Gastroesophageal sphincter (tissue), 4 donors: ENCODE data around the gene FRRS1L. TPM values are rescaled to one million over a fixed set of nuclear protein-coding genes. Genes with fewer than 3 reads are reported as not detected.

Experiments
- ATAC-seq: fragments of 150-250 bp; one replicate; pipeline ENCODE4 v1.9.1; 2016; ENCODE audit warnings: mild to moderate bottlenecking, moderate library complexity
- H3K27ac ChIP-seq, 4 donors: fragments of 200-600 bp; sonication (generic) in 3 of 4; 1 replicate in 3 of 4; 2 replicates in 1 of 4; pipeline ENCODE4 v1.5.1; 2016 to 2019
- H3K27me3 ChIP-seq: fragments of 200-600 bp; sonication (generic); one replicate; pipeline ENCODE4 v1.5.1; 2019
- H3K36me3 ChIP-seq, 2 donors: fragments of 200-600 bp; sonication (generic); one replicate each; pipeline ENCODE4 v1.5.1; 2019; ENCODE audit warnings: control low read depth in 1 of 2
- H3K4me1 ChIP-seq, 3 donors: fragments of 200-600 bp; sonication (generic); 1 replicate in 2 of 3; 2 replicates in 1 of 3; pipeline ENCODE4 v1.5.1; 2016 to 2019; ENCODE audit warnings: control low read depth in 2 of 3
- H3K4me3 ChIP-seq, 2 donors: fragments of 200-600 bp; sonication (generic); one replicate each; pipeline ENCODE4 v1.5.1; 2019; ENCODE audit warnings: mild to moderate bottlenecking in 1 of 2, moderate library complexity in 1 of 2
- H3K9me3 ChIP-seq, 3 donors: fragments of 200-600 bp; sonication (generic); one replicate each; pipeline ENCODE4 v1.5.1; 2017 to 2019; ENCODE audit warnings: control low read depth in 2 of 3
- CTCF ChIP-seq, 4 experiments: fragments of 200-600 bp in 2 of 4; fragments of 450-650 bp in 2 of 4; sonication (generic) in 1 of 4; IDR thresholded peaks; one replicate each; pipeline ENCODE4 v1.5.1; 2017 to 2019; ENCODE audit warnings: antibody characterized with exemption in 4 of 4, mild to moderate bottlenecking in 2 of 4, moderate library complexity in 2 of 4
- EP300 ChIP-seq: sonication (generic); formaldehyde crosslinking; IDR thresholded peaks from one replicate; pipeline ENCODE4 v1.6.1; 2017; ENCODE audit warnings: antibody characterized with exemption, mild to moderate bottlenecking
- POLR2A ChIP-seq, 2 donors: fragments of 450-650 bp; IDR thresholded peaks; one replicate each; pipeline ENCODE4 v1.6.1; 2017; ENCODE audit warnings: antibody characterized with exemption in 2 of 2, mild to moderate bottlenecking in 2 of 2, moderate library complexity in 1 of 2
- POLR2AphosphoS5 ChIP-seq: sonication (generic); formaldehyde crosslinking; IDR thresholded peaks from one replicate; pipeline ENCODE4 v1.6.1; 2017; ENCODE audit warnings: antibody characterized with exemption
- WGBS, 2 donors: methylation state at CpG; one replicate each; pipeline ENCODE4 v1.1.5; 2018; ENCODE audit warnings: low coverage in 1 of 2; 5-methylcytosine and 5-hydroxymethylcytosine counted together
- total RNA-seq, 4 donors: library from RNA; depleted of rRNA; stranded (reverse); fragments of >200 nt; gene quantifications; one replicate each; pipeline ENCODE4 v1.1.0, GENCODE V29; 2016

The FRRS1L gene
- total RNA-seq, 4 donors from 2014 or later = 4.6 to 11.5 (median 10.1) TPM

- Histone ChIP-seq H3K36me3 (no peaks in the 10 kb centered on the region), H3K27ac (no peak overlapping the region), H3K9me3 (no peaks in the 10 kb centered on the region), H3K4me3 (no peak overlapping the region), H3K4me1 (no peaks in the 10 kb centered on the region), H3K27me3 (no peaks in the 10 kb centered on the region)
- 62 to 71% methylated on average over 7 of the region's 8 CpGs for WGBS, 2 donors
- no peak for ATAC-seq
- TF ChIP-seq POLR2A (IDR thresholded peaks at IDR 0.05) (no peak), CTCF (IDR thresholded peaks at IDR 0.05) (no peak)
These were observed 9.3 kb upstream of the FRRS1L start for GRCh38 chr9:109176386-109176785.

GRCh38 chr9:109172935-109173334, 5.9 kb upstream of the FRRS1L start:
- WGBS, 2 donors = 73 to 89% methylated on average over 1 of the region's 1 CpG
- ATAC-seq = no peak
- no peaks in the 10 kb centered on the region for H3K36me3 ChIP-seq
- H3K27ac ChIP-seq = no peak overlapping the region
- TF ChIP-seq POLR2A (IDR thresholded peaks at IDR 0.05) (no peak), POLR2AphosphoS5 (no peak), CTCF (IDR thresholded peaks at IDR 0.05) (no peak), EP300 (no peak)
- H3K27me3 ChIP-seq = peaks cover 3% of the 10 kb centered on the region
- H3K4me1 ChIP-seq = no peaks in the 10 kb centered on the region
- no peaks in the 10 kb centered on the region for H3K9me3 ChIP-seq
- H3K4me3 ChIP-seq = no peak overlapping the region

- no peak for TF ChIP-seq EP300
- no peak for TF ChIP-seq CTCF (IDR thresholded peaks at IDR 0.05)
- no peak for TF ChIP-seq POLR2A (IDR thresholded peaks at IDR 0.05)
- TF ChIP-seq POLR2AphosphoS5 = no peak
- Histone ChIP-seq H3K4me1 (peaks cover 0 to 7% (median 0%) of the 10 kb centered on the region in 3 donors), H3K9me3 (no peaks in the 10 kb centered on the region), H3K36me3 (no peaks in the 10 kb centered on the region), H3K27ac (no peak overlapping the region), H3K4me3 (no peak overlapping the region), H3K27me3 (peaks cover 13% of the 10 kb centered on the region)
- WGBS, 2 donors = 69% methylated on average over 3 of the region's 3 CpGs; no CpG with 5 or more reads in 1 of the 2 donors
- no peak for ATAC-seq
These were observed 4.9 kb upstream of the FRRS1L start for GRCh38 chr9:109171926-109172325.

- Histone ChIP-seq H3K4me1 (peaks cover 0 to 12% (median 0%) of the 10 kb centered on the region in 3 donors), H3K4me3 (no peak overlapping the region), H3K27ac (no peak overlapping the region), H3K36me3 (no peaks in the 10 kb centered on the region), H3K27me3 (peaks cover 24% of the 10 kb centered on the region), H3K9me3 (no peaks in the 10 kb centered on the region)
- ATAC-seq = no peak
- TF ChIP-seq POLR2AphosphoS5 = no peak
These were observed 1.1 kb upstream of the FRRS1L start for GRCh38 chr9:109168170-109168569.

- peaks cover 24% of the 10 kb centered on the region for H3K27me3 ChIP-seq
- H3K27ac ChIP-seq = no peak overlapping the region
- peak overlapping the region in 1 of 2 donors; percentile 59 for H3K4me3 ChIP-seq
- 80 to 84% methylated on average over 5 of the region's 5 CpGs for WGBS, 2 donors
- H3K36me3 ChIP-seq = no peaks in the 10 kb centered on the region
- no peak for ATAC-seq
- H3K9me3 ChIP-seq = no peaks in the 10 kb centered on the region
- H3K4me1 ChIP-seq = peaks cover 0 to 12% (median 0%) of the 10 kb centered on the region in 3 donors
- TF ChIP-seq EP300 (no peak), POLR2A (IDR thresholded peaks at IDR 0.05) (no peak), CTCF (IDR thresholded peaks at IDR 0.05) (no peak), POLR2AphosphoS5 (no peak)
These were observed 667 bp upstream of the FRRS1L start for GRCh38 chr9:109167716-109168115.
